ENCODE data around the gene TRAPPC2L. TPM values are rescaled to one million over a fixed set of nuclear protein-coding genes. Genes with fewer than 3 reads are reported as not detected.

TRAPPC2L gene
- total and polyA plus RNA-seq, 2 donors from 2014 or later = 48.3 to 155 TPM

- no peak for FAIRE-seq
- Histone ChIP-seq H3K9ac (ENCODE audit: low read length in 3 of 3) (no peak overlapping the region), H3K9me3 (ENCODE audit: control insufficient read depth in 2 of 3, insufficient read depth in 1 of 3, low read length in 3 of 3) (no peaks in the 10 kb centered on the region), H3K27me3 (ENCODE audit: control insufficient read depth, insufficient read depth, low read length) (no peaks in the 10 kb centered on the region), H3K36me3 (ENCODE audit: control insufficient read depth in 2 of 3, insufficient read depth in 3 of 3, low read length in 3 of 3) (peaks cover 2 to 30% (median 3%) of the 10 kb centered on the region in 3 donors), H3K4me1 (ENCODE audit: control insufficient read depth in 2 of 3, insufficient read depth in 2 of 3, low read depth in 1 of 3, low read length in 3 of 3) (no peaks in the 10 kb centered on the region), H3K4me3 (ENCODE audit: low read length in 3 of 3) (no peak overlapping the region), H3K27ac (ENCODE audit: low read depth in 2 of 2, low read length in 2 of 2) (no peak overlapping the region)
- TF ChIP-seq, protein P1, sequence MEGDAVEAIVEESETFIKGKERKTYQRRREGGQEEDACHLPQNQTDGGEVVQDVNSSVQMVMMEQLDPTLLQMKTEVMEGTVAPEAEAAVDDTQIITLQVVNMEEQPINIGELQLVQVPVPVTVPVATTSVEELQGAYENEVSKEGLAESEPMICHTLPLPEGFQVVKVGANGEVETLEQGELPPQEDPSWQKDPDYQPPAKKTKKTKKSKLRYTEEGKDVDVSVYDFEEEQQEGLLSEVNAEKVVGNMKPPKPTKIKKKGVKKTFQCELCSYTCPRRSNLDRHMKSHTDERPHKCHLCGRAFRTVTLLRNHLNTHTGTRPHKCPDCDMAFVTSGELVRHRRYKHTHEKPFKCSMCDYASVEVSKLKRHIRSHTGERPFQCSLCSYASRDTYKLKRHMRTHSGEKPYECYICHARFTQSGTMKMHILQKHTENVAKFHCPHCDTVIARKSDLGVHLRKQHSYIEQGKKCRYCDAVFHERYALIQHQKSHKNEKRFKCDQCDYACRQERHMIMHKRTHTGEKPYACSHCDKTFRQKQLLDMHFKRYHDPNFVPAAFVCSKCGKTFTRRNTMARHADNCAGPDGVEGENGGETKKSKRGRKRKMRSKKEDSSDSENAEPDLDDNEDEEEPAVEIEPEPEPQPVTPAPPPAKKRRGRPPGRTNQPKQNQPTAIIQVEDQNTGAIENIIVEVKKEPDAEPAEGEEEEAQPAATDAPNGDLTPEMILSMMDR (IDR thresholded peaks at IDR 0.05; ENCODE audit: borderline replicate concordance, extremely low read depth, insufficient read depth) = no peak
- intact Hi-C loops (cut with DNase I) = no loop called here
- DNase-seq = no peak
Measured at GRCh38 chr16:88863426-88863825, 6.5 kb downstream of the TRAPPC2L start.

GRCh38 chr16:88864099-88864498, 7.2 kb downstream of the TRAPPC2L start:
- TF ChIP-seq, protein P1 (IDR thresholded peaks at IDR 0.05; ENCODE audit: borderline replicate concordance, extremely low read depth, insufficient read depth) = no peak
- peaks cover 2 to 28% (median 3%) of the 10 kb centered on the region in 3 donors for H3K36me3 ChIP-seq (ENCODE audit: control insufficient read depth in 2 of 3, insufficient read depth in 3 of 3, low read length in 3 of 3)
- intact Hi-C loops (cut with DNase I) = no loop called here
- no peak overlapping the region for H3K27ac ChIP-seq (ENCODE audit: low read depth in 2 of 2, low read length in 2 of 2)
- H3K4me3 ChIP-seq (ENCODE audit: low read length in 3 of 3) = no peak overlapping the region
- FAIRE-seq = no peak
- H3K27me3 ChIP-seq (ENCODE audit: control insufficient read depth, insufficient read depth, low read length) = no peaks in the 10 kb centered on the region
- H3K4me1 ChIP-seq (ENCODE audit: control insufficient read depth in 2 of 3, insufficient read depth in 2 of 3, low read depth in 1 of 3, low read length in 3 of 3) = no peaks in the 10 kb centered on the region
- no peak for DNase-seq
- no peaks in the 10 kb centered on the region for H3K9me3 ChIP-seq (ENCODE audit: control insufficient read depth in 2 of 3, insufficient read depth in 1 of 3, low read length in 3 of 3)
- H3K9ac ChIP-seq (ENCODE audit: low read length in 3 of 3) = no peak overlapping the region

DNA sequence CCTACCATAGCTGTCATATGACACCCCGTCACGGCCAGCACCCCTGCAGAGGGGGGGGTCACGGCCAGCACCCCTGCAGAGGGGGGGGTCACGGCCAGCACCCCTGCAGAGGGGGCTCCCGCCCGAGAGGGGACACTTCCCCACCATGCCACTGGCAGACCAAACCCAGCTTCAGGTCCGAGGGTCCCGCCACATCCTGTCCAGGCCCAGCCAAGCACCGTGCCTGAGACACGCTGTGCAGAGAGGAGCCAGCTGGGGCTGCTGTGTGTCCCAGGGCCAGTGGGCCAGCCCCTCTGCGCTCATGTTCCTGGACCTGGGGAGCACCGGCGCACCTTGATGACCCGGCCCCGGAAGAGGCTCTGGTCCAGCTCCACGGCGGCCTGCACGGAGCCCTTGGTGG, 7.6 kb downstream of the TRAPPC2L start:
- TF ChIP-seq, protein P1 (IDR thresholded peaks at IDR 0.05; ENCODE audit: borderline replicate concordance, extremely low read depth, insufficient read depth) = no peak
- intact Hi-C loops (cut with DNase I) = no loop called here

DNA sequence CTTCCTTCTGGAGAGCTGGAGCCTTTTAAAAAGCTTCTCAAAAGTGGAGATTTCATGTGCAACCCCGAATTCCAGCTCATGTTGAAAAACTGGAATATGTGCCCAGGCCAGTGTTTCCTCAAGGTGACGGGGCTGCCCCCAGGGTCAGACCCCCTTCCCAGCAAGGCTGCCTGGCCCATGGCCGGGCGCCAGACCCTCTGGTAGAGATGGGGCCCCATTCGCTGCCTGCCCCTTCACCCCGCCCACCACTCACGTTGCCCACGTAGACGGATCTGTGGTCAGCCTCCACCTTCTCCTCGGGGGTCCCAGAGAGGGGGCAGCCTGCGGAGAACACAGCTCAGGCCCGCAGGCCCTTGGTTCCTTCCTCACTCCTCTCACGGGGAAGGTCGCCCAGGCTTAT, 8.4 kb downstream of the TRAPPC2L start:
- FAIRE-seq (no peak), DNase-seq (no peak)
- H3K27ac ChIP-seq (ENCODE audit: low read depth in 2 of 2, low read length in 2 of 2) = no peak overlapping the region
- H3K4me3 ChIP-seq (ENCODE audit: low read length in 3 of 3) = no peak overlapping the region
- no peaks in the 10 kb centered on the region for H3K4me1 ChIP-seq (ENCODE audit: control insufficient read depth in 2 of 3, insufficient read depth in 2 of 3, low read depth in 1 of 3, low read length in 3 of 3)
- intact Hi-C loops (cut with DNase I) = no loop called here
- no peaks in the 10 kb centered on the region for H3K9me3 ChIP-seq (ENCODE audit: control insufficient read depth in 2 of 3, insufficient read depth in 1 of 3, low read length in 3 of 3)
- H3K36me3 ChIP-seq (ENCODE audit: control insufficient read depth in 2 of 3, insufficient read depth in 3 of 3, low read length in 3 of 3) = peaks cover 0 to 16% (median 0%) of the 10 kb centered on the region in 3 donors
- TF ChIP-seq, protein P1 (IDR thresholded peaks at IDR 0.05; ENCODE audit: borderline replicate concordance, extremely low read depth, insufficient read depth) = no peak
- no peaks in the 10 kb centered on the region for H3K27me3 ChIP-seq (ENCODE audit: control insufficient read depth, insufficient read depth, low read length)
- no peak overlapping the region for H3K9ac ChIP-seq (ENCODE audit: low read length in 3 of 3)

More for the DNA sequence above, 7.6 kb downstream of the TRAPPC2L start:
- Histone ChIP-seq H3K27me3 (ENCODE audit: control insufficient read depth, insufficient read depth, low read length) (no peaks in the 10 kb centered on the region), H3K4me3 (ENCODE audit: low read length in 3 of 3) (no peak overlapping the region), H3K36me3 (ENCODE audit: control insufficient read depth in 2 of 3, insufficient read depth in 3 of 3, low read length in 3 of 3) (peaks cover under 1 to 24% (median 3%) of the 10 kb centered on the region in 3 donors), H3K9ac (ENCODE audit: low read length in 3 of 3) (no peak overlapping the region), H3K9me3 (ENCODE audit: control insufficient read depth in 2 of 3, insufficient read depth in 1 of 3, low read length in 3 of 3) (no peaks in the 10 kb centered on the region), H3K4me1 (ENCODE audit: control insufficient read depth in 2 of 3, insufficient read depth in 2 of 3, low read depth in 1 of 3, low read length in 3 of 3) (no peaks in the 10 kb centered on the region), H3K27ac (ENCODE audit: low read depth in 2 of 2, low read length in 2 of 2) (no peak overlapping the region)
- DNase-seq (no peak), FAIRE-seq (no peak)
